ENCODE data around the gene PIK3R3. TPM values are rescaled to one million over a fixed set of nuclear protein-coding genes. Genes with fewer than 3 reads are reported as not detected.

The PIK3R3 gene
- total and polyA plus RNA-seq, 4 experiments from 2014 or later: 0.23 to 0.32 (median 0.25) TPM; not detected in 1

DNA sequence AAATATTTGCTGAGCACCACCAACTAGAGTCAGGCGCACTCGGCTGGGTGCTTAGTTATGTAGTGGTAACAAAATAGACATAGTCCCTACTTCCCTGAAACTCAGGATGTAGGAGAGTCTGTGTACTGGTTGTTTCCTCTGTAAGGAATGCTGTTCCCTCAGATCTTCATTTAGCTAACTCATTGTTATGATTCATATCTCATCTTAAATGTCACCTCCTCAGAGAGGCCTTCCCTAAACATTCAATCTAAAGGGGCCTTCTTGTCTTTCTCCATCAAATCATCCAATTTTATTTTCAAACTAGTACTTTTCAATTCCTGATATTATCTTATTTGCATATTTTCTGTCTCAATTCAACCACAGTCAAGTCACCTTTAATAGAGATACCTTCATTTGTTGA is 132.9 kb downstream of the PIK3R3 start:
- Mint-ChIP-seq H3K4me3 (no peak overlapping the region), H3K36me3 (peaks cover 8 to 13% of the 10 kb centered on the region in 2 donors), H3K4me1 (no peaks in the 10 kb centered on the region), H3K27ac (no peak overlapping the region), H3K9me3 (no peaks in the 10 kb centered on the region), H3K27me3 (no peaks in the 10 kb centered on the region)
- H3K27me3 ChIP-seq (ENCODE audit: insufficient read depth, low read length): no peaks in the 10 kb centered on the region
- ChIA-PET CTCF (ENCODE audit: partially characterized antibody) (no interaction called here), POLR2A (ENCODE audit: partially characterized antibody) (interaction anchor here (0.6 kb wide), 1 partner anchor 28 kb away, joined by 3 read pairs; no protein-coding TSS in a partner anchor)
- H3K9me3 ChIP-seq (ENCODE audit: control insufficient read depth in 1 of 2, low read length in 2 of 2): no peaks in the 10 kb centered on the region
- no peak overlapping the region for H3K27ac ChIP-seq (ENCODE audit: low read depth, low read length)
- H3K36me3 ChIP-seq (ENCODE audit: insufficient read depth, low read length): no peaks in the 10 kb centered on the region
- intact Hi-C loops (cut with micrococcal nuclease): no loop called here
- H3K4me3 ChIP-seq (ENCODE audit: low read length in 2 of 2): no peak overlapping the region
- no peak for DNase-seq
- H3K4me1 ChIP-seq (ENCODE audit: insufficient read depth, low read length): no peaks in the 10 kb centered on the region

DNA sequence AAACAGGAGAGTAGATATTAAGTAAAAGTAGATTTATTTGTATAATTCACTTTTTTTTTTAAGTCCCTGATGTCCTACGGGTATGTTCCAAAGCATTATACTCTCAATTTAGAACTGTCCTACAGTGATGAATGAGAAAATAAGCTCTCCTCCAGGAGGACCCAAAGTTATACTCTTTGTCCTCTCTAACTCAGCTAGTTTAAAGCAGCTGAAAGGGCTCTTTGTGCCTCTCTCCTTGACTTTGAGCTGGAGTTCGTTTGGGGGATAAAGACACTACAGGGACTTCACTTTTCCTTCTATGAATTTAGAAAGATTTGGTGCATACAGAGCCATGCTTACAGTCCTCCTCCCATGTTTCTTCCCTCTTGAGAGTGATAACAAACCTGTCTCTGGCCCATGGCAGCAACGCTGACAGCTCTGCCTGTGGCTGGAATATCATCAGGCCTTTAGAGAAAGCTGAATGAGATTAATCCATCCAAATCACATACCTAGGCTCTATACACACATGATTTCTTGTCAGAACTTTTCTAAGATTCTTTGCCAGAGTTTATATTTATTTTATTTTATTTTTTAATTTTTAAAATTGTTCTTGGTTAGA is 134.3 kb downstream of the PIK3R3 start:
- Mint-ChIP-seq H3K4me1 (no peaks in the 10 kb centered on the region), H3K27me3 (no peaks in the 10 kb centered on the region), H3K4me3 (no peak overlapping the region), H3K36me3 (peaks cover 2 to 10% of the 10 kb centered on the region in 2 donors), H3K9me3 (no peaks in the 10 kb centered on the region), H3K27ac (no peak overlapping the region)
- Histone ChIP-seq H3K27me3 (ENCODE audit: insufficient read depth, low read length) (no peaks in the 10 kb centered on the region), H3K9me3 (ENCODE audit: control insufficient read depth in 1 of 2, low read length in 2 of 2) (no peaks in the 10 kb centered on the region), H3K36me3 (ENCODE audit: insufficient read depth, low read length) (no peaks in the 10 kb centered on the region), H3K4me3 (ENCODE audit: low read length in 2 of 2) (no peak overlapping the region), H3K4me1 (ENCODE audit: insufficient read depth, low read length) (no peaks in the 10 kb centered on the region), H3K27ac (ENCODE audit: low read depth, low read length) (no peak overlapping the region)
- POLR2A ChIA-PET (ENCODE audit: partially characterized antibody): no interaction called here
- CTCF ChIA-PET (ENCODE audit: partially characterized antibody): no interaction called here
- DNase-seq: no peak
- intact Hi-C loops (cut with micrococcal nuclease): no loop called here

DNA sequence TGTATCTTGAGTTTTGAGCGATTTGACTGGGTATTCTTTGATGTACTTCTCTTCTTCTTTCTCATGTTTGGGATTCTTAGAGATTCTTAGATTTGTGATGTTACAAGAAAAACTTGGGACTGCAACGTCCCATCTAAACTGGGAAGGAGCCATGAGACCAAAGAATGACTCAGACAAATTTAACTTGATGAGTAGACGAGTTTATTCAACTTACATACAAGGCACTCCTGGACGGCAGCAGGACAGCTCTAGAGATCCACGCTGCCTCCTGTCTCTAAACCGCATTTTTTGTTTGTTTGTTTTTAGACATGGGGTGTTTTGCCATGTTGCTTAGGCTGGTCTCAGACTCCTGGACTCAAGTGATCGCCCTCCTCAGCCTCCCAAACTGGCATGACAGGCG is 137.1 kb downstream of the PIK3R3 start:
- intact Hi-C loops (cut with micrococcal nuclease): no loop called here
- no peak overlapping the region for H3K27ac ChIP-seq (ENCODE audit: low read depth, low read length)
- no peaks in the 10 kb centered on the region for H3K4me1 ChIP-seq (ENCODE audit: insufficient read depth, low read length)
- Mint-ChIP-seq H3K27me3 (no peaks in the 10 kb centered on the region), H3K27ac (no peak overlapping the region), H3K4me3 (peak overlapping the region in 1 of 8 donors; percentile 28), H3K9me3 (peaks cover 0 to 4% (median 0%) of the 10 kb centered on the region in 8 donors), H3K36me3 (peaks cover 2 to 14% of the 10 kb centered on the region in 2 donors), H3K4me1 (no peaks in the 10 kb centered on the region)
- no peak overlapping the region for H3K4me3 ChIP-seq (ENCODE audit: low read length in 2 of 2)
- POLR2A ChIA-PET (ENCODE audit: partially characterized antibody): no interaction called here
- H3K36me3 ChIP-seq (ENCODE audit: insufficient read depth, low read length): no peaks in the 10 kb centered on the region
- H3K9me3 ChIP-seq (ENCODE audit: control insufficient read depth in 1 of 2, low read length in 2 of 2): no peaks in the 10 kb centered on the region
- no peak for DNase-seq
- no peaks in the 10 kb centered on the region for H3K27me3 ChIP-seq (ENCODE audit: insufficient read depth, low read length)
- CTCF ChIA-PET (ENCODE audit: partially characterized antibody): no interaction called here

DNA sequence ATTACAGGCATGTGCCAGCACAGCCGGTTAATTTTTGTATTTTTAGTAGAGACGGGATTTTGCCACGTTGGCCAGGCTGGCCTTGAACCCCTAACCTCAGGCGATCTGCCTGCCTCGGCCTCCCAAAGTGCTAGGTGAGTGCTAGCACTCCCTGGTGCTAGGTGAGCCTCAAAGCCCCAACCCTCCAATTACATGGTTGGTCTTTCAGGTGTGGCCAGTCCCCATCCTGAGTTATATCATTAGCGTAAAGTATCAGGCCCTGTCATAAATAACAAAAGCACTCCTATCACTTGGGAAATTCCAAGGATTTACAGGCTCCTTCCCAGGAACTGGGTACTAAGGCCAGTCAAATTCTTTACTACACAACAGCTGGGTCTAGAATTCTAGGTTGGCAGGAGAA is 138.0 kb downstream of the PIK3R3 start:
- CTCF ChIA-PET (ENCODE audit: partially characterized antibody): interaction anchor here (1.2 kb wide), 1 partner anchor 229 kb away, joined by 3 read pairs; no protein-coding TSS in a partner anchor
- no peaks in the 10 kb centered on the region for H3K9me3 ChIP-seq (ENCODE audit: control insufficient read depth in 1 of 2, low read length in 2 of 2)
- no peaks in the 10 kb centered on the region for H3K36me3 ChIP-seq (ENCODE audit: insufficient read depth, low read length)
- H3K27me3 ChIP-seq (ENCODE audit: insufficient read depth, low read length): no peaks in the 10 kb centered on the region
- peaks cover 2 to 8% of the 10 kb centered on the region in 2 donors for H3K36me3 Mint-ChIP-seq
- no peak overlapping the region for H3K27ac ChIP-seq (ENCODE audit: low read depth, low read length)
- POLR2A ChIA-PET (ENCODE audit: partially characterized antibody): no interaction called here
- DNase-seq: no peak
- intact Hi-C loops (cut with micrococcal nuclease): no loop called here
- no peak overlapping the region for H3K4me3 ChIP-seq (ENCODE audit: low read length in 2 of 2)
- no peaks in the 10 kb centered on the region for H3K4me1 ChIP-seq (ENCODE audit: insufficient read depth, low read length)
- H3K27ac Mint-ChIP-seq: no peak overlapping the region
- H3K4me3 Mint-ChIP-seq: no peak overlapping the region
- no peaks in the 10 kb centered on the region for H3K4me1 Mint-ChIP-seq
- H3K9me3 Mint-ChIP-seq: peaks cover 0 to 4% (median 0%) of the 10 kb centered on the region in 8 donors
- no peaks in the 10 kb centered on the region for H3K27me3 Mint-ChIP-seq

Other genes with a start within 250 kb of the PIK3R3 start
- gene TSPAN1, start 42.5 kb upstream of the PIK3R3 start, total RNA-seq: not detected
- not detected for gene TSPAN1, start 42.5 kb upstream of the PIK3R3 start, polyA plus RNA-seq
- not detected for gene P3R3URF, start 43.9 kb upstream of the PIK3R3 start, total RNA-seq
- not detected for gene P3R3URF, start 43.9 kb upstream of the PIK3R3 start, polyA plus RNA-seq
- gene POMGNT1, start 65.8 kb upstream of the PIK3R3 start, total RNA-seq: 10 to 100 TPM; 36.0 to 41.4 TPM
- gene POMGNT1, start 65.8 kb upstream of the PIK3R3 start, polyA plus RNA-seq: 10 to 100 TPM; 31.7 to 37.1 TPM
- gene LURAP1, start 70.7 kb upstream of the PIK3R3 start, total RNA-seq: under 1 TPM; 0.86 to 0.93 TPM
- under 1 TPM in 1 of 2 donors, not detected in 1; 0.20 TPM for gene LURAP1, start 70.7 kb upstream of the PIK3R3 start, polyA plus RNA-seq
- 1 to 10 TPM; 1.0 to 1.1 TPM for gene RAD54L, start 115.1 kb upstream of the PIK3R3 start, total RNA-seq
- under 1 TPM in 1 of 2 donors, not detected in 1; 0.46 TPM for gene RAD54L, start 115.1 kb upstream of the PIK3R3 start, polyA plus RNA-seq
- gene LRRC41, start 171.0 kb upstream of the PIK3R3 start, total RNA-seq: 10 to 100 TPM; 31.8 to 32.0 TPM
- 10 to 100 TPM; 47.8 to 66.1 TPM for gene LRRC41, start 171.0 kb upstream of the PIK3R3 start, polyA plus RNA-seq
- 100 to 1,000 TPM; 123 to 128 TPM for gene UQCRH, start 171.1 kb upstream of the PIK3R3 start, total RNA-seq
- gene UQCRH, start 171.1 kb upstream of the PIK3R3 start, polyA plus RNA-seq: 100 to 1,000 TPM; 251 to 272 TPM
- 10 to 100 TPM; 26.4 to 26.9 TPM for gene NSUN4, start 208.2 kb upstream of the PIK3R3 start, total RNA-seq
- gene NSUN4, start 208.2 kb upstream of the PIK3R3 start, polyA plus RNA-seq: 10 to 100 TPM in 1 of 2 donors, 1 to 10 TPM in 1; 7.7 to 18.7 TPM

Measured in CD4-positive, alpha-beta memory T cell (primary cell).